ENCODE results near the gene SPACA7.

The SPACA7 gene

GRCh38 chr13:112448621-112449544 lies 72.7 kb downstream of the SPACA7 start:
- TF ChIP-seq CTCF (IDR thresholded peaks at IDR 0.05), result no peak
- Mint-ChIP-seq H3K27me3 (ENCODE audit: low read depth, poor library complexity) (peaks cover 43% of the 10 kb centered on the region), H3K36me3 (ENCODE audit: low read depth) (no peaks in the 10 kb centered on the region), H3K4me1 (peaks cover 12% of the 10 kb centered on the region), H3K9me3 (no peaks in the 10 kb centered on the region), H3K4me3 (no peak overlapping the region), H3K27ac (no peak overlapping the region)
- no peak for DNase-seq

- no peaks in the 10 kb centered on the region for H3K36me3 Mint-ChIP-seq (ENCODE audit: low read depth)
- H3K27ac Mint-ChIP-seq, result no peak overlapping the region
- no peak overlapping the region for H3K4me3 Mint-ChIP-seq
- H3K9me3 Mint-ChIP-seq, result no peaks in the 10 kb centered on the region
- peaks cover 12% of the 10 kb centered on the region for H3K4me1 Mint-ChIP-seq
- no peak for TF ChIP-seq CTCF (IDR thresholded peaks at IDR 0.05)
- H3K27me3 Mint-ChIP-seq (ENCODE audit: low read depth, poor library complexity), result peaks cover 37% of the 10 kb centered on the region
- DNase-seq, result no peak
These were observed 73.4 kb downstream of the SPACA7 start for GRCh38 chr13:112449545-112449930.

DNA sequence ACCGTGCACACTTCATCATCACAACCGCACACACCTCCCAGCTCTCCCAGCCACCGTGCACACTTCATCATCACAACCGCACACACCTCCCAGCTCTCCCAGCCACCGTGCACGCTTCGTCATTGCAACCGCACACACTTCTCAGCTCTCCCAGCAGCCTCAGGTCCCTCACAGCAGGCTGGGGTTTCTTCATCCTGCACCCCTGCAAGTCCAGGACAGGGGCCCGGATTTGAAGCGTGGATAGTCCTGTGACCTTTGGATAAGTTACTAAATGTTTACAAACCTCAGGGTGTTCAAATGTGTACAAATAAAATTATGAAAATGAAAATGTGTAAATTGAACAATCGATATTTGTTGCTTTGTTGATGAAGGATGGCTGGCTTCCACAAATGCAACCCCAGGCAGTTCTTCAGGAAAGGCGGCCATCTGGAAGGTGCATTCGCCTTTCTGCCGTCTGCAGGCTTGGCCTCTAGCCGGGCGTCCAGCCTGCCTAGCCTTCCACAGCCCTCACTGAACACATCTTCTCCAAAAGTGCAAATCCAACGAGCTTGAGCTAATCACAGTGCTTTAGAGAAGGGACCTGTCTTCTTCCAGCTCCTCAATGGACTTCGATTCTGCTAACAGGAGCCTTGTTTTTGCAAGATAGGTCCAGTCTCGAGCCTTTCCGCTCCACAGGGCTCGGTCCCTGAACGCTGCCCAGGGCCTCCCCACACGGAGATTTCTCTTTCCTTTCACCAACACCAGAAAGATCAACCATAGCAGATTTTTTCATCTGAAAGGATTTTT lies 74.2 kb downstream of the SPACA7 start:
- no peak for TF ChIP-seq CTCF (IDR thresholded peaks at IDR 0.05)
- Mint-ChIP-seq H3K4me3 (no peak overlapping the region), H3K27me3 (ENCODE audit: low read depth, poor library complexity) (peaks cover 30% of the 10 kb centered on the region), H3K27ac (no peak overlapping the region), H3K4me1 (peaks cover 12% of the 10 kb centered on the region), H3K36me3 (ENCODE audit: low read depth) (no peaks in the 10 kb centered on the region), H3K9me3 (no peaks in the 10 kb centered on the region)
- DNase-seq, result no peak

GRCh38 chr13:112450904-112451240 lies 74.7 kb downstream of the SPACA7 start:
- DNase-seq, result no peak
- peaks cover 30% of the 10 kb centered on the region for H3K27me3 Mint-ChIP-seq (ENCODE audit: low read depth, poor library complexity)
- TF ChIP-seq CTCF (IDR thresholded peaks at IDR 0.05), result no peak
- H3K4me3 Mint-ChIP-seq, result no peak overlapping the region
- H3K36me3 Mint-ChIP-seq (ENCODE audit: low read depth), result no peaks in the 10 kb centered on the region
- peaks cover 12% of the 10 kb centered on the region for H3K4me1 Mint-ChIP-seq
- H3K27ac Mint-ChIP-seq, result no peak overlapping the region
- no peaks in the 10 kb centered on the region for H3K9me3 Mint-ChIP-seq

DNA sequence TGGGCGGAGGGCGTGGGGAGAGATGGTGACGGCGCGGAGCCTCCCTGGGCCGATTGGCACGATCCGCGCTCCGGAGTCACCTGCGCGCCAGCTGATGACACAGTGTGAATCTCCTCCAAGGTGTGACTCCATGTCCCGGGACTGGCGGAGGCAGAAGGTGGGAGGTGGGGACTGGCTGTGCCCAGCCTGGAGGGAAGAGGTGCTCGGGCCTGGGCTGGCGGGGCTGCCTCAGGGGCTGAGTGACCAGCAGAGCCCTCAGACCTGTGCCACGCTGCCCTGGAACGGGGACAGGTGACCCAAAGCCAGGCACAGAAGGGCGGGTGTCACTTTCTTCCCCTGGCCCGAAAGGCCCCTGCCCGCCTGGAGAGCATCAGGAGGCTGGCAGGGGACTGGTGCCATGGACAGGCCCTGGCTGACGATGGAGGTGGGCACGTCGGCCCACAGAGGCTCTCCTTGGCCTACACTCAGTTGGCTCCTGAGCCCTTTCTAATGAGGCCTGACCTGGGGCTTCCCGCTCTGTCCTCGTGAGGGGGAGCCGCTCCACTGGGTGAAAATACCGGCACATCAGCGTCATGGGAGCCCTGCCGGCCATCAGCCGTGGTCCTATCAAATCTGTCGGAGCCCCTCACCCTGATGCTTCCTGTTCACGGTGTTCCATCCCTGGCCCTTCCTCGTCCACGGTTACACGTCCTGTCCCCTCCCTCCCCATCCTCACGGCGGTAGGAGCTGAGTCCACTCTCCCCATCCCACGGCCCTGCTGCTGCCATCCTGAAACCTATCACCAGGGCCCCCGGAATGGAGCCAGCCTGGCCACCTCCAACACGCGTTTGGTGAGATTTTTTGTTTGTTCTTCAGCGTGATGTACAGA lies 75.6 kb downstream of the SPACA7 start:
- Mint-ChIP-seq H3K4me3 (no peak overlapping the region), H3K36me3 (ENCODE audit: low read depth) (no peaks in the 10 kb centered on the region), H3K9me3 (peaks cover 7% of the 10 kb centered on the region), H3K27ac (no peak overlapping the region), H3K4me1 (peaks cover 12% of the 10 kb centered on the region), H3K27me3 (ENCODE audit: low read depth, poor library complexity) (peaks cover 29% of the 10 kb centered on the region)
- TF ChIP-seq CTCF (IDR thresholded peaks at IDR 0.05), result no peak
- no peak for DNase-seq
